Fibroblast of mammary gland (primary cell): ENCODE measurements around the gene PHLDB2.
A peak's percentile ranks its signal among the peaks of the same experiment; 100 is the strongest.

ENCODE experiments used
- DNase-seq: peaks from one replicate; pipeline ENCODE4 v3.0.0-alpha.2; 2010; ENCODE audit warnings: low read depth
- H3K4me3 ChIP-seq: 2 replicates; pipeline ENCODE4 v1.5.1; 2011; ENCODE audit warnings: low read depth, mild to moderate bottlenecking, low read length, moderate library complexity; ENCODE audit not compliant: control insufficient read depth
- TF ChIP-seq, protein P1 (sequence below): conservative IDR thresholded peaks from 2 replicates; pipeline ENCODE4 v1.5.1; 2011; ENCODE audit warnings: low read depth, low read length, inconsistent platforms; ENCODE audit not compliant: control insufficient read depth, insufficient read depth

PHLDB2 gene

DNA sequence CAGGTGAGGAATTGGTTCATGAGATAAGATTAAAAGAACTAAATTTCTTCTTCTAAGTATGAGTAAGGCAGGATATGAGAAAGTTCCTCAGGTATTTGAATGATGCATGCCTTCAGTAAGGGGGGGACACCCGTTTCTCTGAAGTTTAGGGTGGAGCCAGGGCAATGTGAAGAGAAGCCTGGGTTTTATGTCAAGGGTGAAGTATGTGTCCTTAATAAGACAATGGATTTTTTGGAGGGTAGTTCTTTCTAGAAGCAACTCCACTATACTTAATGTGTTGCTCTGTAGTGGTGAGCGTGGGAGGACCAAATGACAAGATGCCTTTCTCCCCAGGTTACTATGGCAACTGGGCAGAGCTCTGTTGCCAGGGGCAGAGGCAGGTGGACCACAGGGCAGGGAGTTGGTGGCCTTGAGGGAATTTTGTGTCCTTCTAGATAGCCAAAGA, 44.0 kb downstream of the PHLDB2 start:
- TF ChIP-seq, protein P1, sequence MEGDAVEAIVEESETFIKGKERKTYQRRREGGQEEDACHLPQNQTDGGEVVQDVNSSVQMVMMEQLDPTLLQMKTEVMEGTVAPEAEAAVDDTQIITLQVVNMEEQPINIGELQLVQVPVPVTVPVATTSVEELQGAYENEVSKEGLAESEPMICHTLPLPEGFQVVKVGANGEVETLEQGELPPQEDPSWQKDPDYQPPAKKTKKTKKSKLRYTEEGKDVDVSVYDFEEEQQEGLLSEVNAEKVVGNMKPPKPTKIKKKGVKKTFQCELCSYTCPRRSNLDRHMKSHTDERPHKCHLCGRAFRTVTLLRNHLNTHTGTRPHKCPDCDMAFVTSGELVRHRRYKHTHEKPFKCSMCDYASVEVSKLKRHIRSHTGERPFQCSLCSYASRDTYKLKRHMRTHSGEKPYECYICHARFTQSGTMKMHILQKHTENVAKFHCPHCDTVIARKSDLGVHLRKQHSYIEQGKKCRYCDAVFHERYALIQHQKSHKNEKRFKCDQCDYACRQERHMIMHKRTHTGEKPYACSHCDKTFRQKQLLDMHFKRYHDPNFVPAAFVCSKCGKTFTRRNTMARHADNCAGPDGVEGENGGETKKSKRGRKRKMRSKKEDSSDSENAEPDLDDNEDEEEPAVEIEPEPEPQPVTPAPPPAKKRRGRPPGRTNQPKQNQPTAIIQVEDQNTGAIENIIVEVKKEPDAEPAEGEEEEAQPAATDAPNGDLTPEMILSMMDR = no peak

DNA sequence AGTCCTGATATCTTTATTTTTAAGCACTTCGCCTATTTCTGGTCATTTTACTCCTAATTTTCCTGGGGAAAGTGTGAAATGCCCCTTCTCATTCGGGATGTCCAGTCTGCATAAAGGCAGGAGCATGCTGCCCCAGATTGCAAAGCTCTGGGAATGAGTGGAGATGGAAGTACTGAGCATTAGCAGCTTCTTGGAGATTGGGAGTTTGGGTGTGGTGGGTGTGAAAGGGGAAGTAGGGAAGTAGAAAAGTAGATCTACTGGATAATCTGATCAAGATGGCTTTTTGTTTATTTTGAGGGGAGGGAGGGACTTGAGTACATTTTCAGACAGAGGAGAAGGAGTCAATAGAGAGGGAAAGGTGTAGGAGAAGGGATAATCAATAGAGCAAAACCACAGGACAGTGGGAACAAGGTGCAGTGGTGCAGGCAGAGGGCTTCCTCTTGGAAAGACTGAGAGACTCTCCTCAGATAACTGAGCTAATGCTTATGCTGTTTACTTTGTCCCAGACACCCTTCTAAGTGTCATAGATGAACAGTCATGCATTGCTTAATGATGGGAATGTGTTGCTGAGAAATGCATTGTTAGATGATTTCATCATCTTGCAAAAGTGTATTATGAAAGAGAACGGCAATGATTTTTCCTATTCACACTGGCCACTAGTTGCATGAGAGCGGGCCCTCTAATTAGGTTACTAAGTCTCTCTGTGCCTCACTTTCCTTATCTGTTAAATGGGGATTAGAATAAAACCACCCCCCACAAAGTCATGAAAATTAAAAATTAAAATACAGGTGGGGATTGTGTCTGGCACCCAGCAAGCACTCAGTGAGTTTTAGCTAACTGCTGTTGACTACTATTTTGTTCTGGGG, 45.5 kb downstream of the PHLDB2 start:
- TF ChIP-seq, protein P1 = no peak
- DNase-seq = peak; percentile 95
- no peak overlapping the region for H3K4me3 ChIP-seq

More for the DNA sequence above, 44.0 kb downstream of the PHLDB2 start:
- H3K4me3 ChIP-seq = no peak overlapping the region
- DNase-seq = peak; percentile 85

DNA sequence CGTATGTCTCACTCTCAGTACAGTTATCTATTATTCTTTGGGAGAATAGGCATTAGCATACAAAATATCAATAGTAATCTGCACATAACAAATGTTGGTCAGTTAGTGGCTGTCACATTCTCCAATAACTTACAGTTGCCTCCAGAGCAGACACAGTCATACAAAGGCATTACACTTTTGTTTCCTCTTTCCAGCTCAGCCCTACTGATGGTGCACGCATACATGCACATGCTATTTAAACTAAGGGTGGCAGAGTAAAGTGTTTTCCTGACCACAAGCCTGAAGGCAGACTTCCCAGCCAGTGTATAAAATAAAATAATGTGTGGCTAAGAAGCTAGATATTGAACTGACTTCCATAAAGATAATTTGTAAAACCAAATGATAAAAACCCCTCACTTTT, 47.6 kb downstream of the PHLDB2 start:
- H3K4me3 ChIP-seq = no peak overlapping the region
- no peak for DNase-seq
- TF ChIP-seq, protein P1 = no peak

DNA sequence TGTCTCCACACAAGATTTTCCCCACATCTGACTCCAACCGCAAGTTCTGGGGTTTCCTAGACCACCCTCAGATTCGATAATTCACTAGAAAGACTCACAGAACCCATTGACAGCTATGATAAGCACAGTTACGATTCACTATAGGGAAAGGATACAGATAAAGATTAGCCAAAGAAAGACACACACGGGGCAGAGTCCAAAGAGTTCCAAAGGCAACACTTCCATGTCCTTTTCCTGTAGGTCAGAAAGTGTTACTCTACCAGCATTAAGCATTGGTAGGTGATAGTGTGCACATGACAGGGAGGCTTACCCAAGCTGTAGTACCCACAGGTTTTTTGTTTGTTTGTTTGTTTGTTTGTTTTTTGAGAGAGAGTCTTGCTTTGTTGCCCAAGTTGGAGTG, 48.1 kb downstream of the PHLDB2 start:
- TF ChIP-seq, protein P1 = no peak
- H3K4me3 ChIP-seq = no peak overlapping the region
- no peak for DNase-seq

DNA sequence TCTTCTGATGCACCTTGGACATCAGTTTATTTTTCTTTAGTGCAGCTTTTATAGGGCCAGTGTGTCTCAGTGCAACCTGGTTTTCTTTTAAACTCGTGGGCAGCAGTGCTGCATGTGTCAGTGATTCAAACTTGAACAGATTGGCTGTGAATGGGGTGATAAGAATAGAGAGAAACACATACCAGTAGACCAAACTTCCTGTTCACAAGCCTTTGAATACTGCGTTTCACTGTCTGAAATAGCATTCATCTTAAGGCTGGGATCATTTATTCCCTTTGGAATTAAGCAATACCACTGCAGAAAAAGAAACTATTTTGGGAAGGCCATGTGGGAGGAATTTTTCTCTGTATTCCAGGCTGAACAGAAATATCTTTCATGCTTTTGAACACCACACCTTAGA, 51.7 kb downstream of the PHLDB2 start:
- TF ChIP-seq, protein P1 = no peak
- no peak overlapping the region for H3K4me3 ChIP-seq
- peak; percentile 80 for DNase-seq

DNA sequence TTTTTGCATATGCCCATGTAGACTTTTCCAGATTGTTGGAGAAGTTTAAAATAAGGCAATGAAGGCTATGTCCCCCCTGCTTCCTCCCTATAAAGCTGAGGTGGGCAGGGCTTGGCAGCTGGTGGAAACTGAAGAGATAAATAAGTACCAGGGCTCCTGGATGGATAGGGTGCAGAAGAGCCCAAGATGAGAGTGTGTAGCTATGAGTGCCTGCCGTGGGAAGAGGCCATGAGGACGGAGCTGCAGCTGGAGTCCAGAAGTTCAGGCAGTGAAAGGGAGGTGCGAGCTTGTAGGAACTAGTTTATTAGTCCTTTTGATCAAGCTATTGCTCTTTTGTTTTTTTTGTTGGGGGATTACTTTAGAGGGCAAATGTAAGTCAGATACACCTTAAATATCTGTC, 52.4 kb downstream of the PHLDB2 start:
- H3K4me3 ChIP-seq = no peak overlapping the region
- DNase-seq = no peak
- TF ChIP-seq, protein P1 = no peak
